HG02852 (cell line): Measurements from ENCODE around the gene OR5K2.

Experiments
- ATAC-seq: cut with Tn5 transposase; IDR thresholded peaks from one replicate; pipeline ENCODE4 v1.9.1; 2021; ENCODE audit warnings: mild to moderate bottlenecking, moderate library complexity; ENCODE audit not compliant: unreplicated experiment

The OR5K2 gene

DNA sequence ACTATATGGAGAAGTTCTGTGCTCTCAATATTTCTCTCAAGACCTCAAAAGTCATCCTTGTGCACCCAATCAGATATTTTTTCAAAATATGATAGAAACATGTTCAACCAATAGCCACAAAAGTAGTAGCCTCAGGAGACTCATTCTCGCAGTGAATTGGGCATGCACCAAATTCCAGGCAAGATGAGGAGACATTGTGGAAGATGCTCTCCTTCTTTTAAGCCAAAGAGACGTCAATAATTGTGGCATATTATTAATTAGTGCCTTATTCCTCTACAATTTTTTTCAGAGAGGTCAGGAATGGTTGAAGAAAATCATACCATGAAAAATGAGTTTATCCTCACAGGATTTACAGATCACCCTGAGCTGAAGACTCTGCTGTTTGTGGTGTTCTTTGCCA, at the start of gene OR5K2:
Gene OR5K2 (plus strand): TSS at position 301 of the 400 bp plus-strand sequence. CDS start 0 bp downstream, at position 301.
- ATAC-seq = no peak

DNA sequence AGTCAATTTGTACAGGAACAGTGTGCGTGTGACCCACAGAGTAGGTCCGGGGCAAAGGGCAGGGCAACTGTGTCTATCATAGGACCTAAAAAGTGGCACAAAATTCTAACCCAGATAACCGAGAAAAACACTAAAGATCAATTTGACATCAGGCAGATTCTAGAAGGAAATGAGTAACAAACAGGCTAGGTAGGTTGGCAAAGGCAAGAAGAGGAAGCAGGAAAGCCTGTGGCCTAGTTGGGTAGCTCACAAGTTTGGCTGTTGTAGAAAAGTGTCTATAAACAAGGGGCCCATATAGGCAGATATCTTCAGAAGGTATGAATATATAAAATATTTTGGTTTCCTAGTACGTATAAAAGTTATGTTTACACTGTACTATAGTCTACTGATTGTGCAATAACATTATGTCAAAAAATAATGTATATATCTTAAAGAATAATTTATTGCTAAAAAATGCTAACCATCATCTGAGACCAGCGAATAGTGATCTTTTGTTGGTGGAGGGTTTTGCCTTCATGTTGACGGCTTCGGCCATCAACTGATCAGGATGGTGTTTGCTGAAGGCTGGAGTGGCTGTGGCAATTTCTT, 47.8 kb upstream of the OR5K2 start:
- ATAC-seq = no peak

GRCh38 chr3:98450372-98450771, 47.1 kb upstream of the OR5K2 start:
- no peak for ATAC-seq

DNA sequence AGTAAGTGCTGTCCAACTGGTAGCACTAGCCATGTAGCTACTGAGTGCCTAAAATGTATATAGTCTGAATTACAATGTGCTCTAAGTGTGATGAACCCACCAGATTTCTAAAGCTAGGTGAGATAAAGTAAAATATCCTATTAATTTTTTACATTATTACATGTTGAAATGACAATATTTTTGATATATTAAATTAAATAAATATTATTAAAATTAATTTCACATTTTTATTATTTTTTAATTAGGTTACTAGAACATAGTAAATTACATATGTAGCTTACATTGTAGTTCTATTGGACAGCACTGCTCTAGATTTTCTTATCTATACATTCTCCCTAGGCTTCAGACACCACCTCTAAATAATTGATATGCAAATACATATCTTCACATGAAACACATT, 43.7 kb upstream of the OR5K2 start:
- no peak for ATAC-seq

DNA sequence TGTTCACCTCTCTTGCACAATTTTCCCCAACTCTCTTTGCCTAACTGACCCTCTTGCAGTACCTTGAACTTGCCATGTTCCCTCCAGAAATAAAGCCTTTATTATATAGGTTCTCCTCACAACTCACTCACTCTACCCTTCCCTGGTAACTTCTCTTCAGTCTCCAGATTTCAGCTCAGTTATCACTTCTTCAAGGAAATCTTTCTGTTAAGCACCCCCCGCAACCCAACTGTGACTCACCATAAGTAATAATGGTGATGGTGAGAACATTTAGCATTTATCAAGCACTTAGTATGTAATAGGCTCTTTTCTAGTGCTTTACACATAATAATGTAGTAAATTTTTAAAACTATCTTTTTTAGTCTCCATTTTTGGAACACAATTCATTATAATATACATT, 42.6 kb upstream of the OR5K2 start:
- ATAC-seq = no peak

- no peak for ATAC-seq
Measured at GRCh38 chr3:98457543-98457942, 39.9 kb upstream of the OR5K2 start.

DNA sequence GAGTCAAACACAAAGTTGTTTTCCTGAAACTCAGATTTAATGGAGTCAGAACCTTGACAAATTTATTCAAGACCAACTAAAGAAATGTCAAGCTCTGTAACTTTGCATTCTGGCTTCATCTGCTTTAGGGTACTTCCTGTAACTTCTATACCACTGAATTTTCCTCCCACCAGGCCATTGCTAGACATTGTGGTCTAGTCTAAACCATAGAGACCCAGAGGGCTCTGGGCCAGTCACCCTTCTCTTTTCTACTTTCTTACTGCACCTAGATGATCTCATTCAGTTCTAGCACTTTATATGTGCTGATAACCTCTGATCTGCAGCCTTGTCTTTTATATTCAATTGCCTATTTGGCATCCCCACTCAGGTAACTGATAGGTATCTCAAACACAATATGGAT, 37.3 kb upstream of the OR5K2 start:
- ATAC-seq = no peak

DNA sequence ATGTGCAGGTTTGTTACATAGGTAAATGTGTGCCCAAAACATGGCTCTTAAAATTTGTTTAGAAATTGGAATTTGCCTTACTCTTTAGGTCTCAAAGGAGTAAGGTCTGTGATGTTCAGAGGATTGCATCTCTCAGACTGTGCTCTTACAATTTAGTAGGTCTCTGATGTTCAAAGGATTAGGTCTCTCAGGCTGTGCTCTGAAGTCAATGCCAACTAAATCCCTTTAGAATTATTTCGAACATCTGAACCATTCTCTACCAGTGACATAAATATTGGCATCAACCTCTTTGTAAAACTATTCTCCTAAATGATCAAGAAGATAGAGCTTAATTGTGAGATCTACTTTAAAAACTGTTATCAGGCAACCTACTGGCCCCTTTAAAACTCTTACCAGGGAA, 34.6 kb upstream of the OR5K2 start, which contains the start of gene OR5K1:
Gene OR5K1 (plus strand): TSS at position 301 of the 400 bp plus-strand sequence. CDS start 6,376 bp downstream, outside the sequence.
- ATAC-seq = no peak

DNA sequence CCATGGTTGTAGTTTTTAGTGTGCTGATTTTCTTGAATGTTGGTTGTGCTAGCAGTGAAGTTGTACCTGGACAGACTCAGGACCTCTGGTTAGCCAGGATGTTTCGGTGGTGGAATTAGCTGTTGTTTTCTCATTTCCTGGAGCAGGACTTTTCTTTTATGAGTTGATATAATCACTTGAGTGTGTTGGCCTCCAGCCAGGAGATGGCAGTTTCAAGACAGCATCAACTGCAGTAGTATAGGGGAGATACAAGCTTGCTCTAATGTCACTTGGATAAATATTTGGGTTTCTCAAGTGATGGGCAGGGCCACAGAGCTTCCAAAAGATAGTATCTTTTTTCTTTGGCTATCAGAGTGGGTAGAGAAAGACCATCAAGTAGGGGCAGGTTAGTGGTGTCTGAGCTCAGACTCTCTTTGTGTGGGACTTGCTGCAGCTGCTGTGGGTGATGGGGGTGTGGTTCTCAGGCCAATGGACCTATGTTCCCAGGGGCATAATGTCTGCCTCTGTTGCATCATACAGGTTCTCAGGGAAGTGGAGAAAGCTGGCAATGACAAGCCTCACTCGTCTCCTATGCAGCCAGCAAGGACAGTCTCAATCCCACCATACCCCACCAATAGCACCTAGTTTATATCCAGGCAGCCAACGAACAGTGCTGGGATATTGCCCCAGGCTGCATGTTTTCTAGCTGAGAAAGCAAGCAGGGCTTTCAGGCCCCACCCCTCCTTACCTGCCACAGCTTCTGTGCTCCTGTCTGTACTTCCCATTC, 14.6 kb upstream of the OR5K2 start:
- ATAC-seq = no peak

- no peak for ATAC-seq
Measured at GRCh38 chr3:98483626-98484025, 13.9 kb upstream of the OR5K2 start.

DNA sequence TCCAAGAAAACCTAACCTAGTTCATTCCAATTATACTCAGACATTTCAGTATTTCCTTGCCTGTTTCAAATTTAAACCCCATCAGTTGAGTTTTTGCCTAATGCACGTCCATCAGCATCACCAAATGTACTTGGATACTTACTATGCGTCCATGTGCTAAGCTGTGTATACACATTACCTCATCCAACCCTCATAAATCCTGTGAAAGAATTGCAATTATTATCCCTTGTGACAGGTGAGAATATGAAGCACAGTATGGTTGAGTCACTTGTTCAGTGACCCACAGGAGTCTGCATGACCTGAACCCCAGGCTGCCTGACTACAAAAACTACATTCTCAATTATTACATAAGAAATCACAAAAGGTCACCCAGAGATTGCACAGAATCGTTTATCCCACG, 2.5 kb downstream of the OR5K2 start:
- no peak for ATAC-seq

DNA sequence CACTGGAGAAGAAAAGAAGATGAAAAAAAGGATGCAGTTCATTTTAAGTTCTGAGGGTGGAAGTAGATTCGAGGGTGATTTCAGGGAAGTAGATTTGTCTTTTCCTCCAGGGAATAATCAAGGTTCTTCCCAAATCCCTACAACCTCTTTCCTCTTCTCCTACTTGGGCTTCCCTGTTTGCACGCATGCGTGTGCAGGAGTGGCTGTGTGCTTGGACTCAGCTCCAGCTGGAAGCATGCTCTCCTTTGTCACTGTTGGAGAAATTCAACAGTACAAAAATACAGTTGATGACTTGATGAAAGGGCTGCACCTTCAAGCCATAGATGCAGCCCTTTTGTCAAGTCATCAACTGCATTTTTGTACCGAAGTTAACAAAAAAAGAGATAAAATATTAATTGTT, 3.8 kb downstream of the OR5K2 start:
- no peak for ATAC-seq

DNA sequence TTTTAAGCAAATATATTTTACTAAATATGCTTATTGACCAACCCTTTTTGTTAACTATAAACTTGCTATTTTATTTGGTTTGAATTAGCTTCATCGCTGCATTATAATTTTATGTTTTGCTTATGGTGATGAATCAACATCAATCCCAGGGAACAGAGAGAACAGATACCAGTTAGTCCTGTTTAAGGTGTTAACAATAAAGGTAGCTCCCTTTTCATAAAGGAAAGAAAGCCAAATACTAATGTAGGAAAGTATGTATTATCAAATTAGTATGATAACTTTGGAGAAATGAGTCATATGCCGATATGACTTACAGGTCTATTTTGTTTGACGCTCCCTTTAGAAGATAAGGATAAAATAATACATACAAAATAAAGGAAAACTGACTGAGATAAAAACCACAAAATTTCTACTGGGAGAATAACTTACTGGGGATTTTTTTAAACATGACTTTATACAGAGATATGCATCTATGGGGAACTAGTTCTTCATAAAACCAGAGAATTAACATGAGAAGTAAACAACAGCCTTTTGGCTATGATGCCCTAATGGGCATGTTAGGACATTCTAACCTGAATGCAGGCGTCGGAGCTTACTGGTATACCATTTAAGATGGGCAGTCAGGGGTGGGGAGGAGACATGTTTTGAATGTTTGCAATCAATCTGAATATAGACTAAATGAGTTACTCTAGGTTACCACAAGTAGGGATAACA, 4.5 kb downstream of the OR5K2 start:
- ATAC-seq = no peak

- no peak for ATAC-seq
Measured at GRCh38 chr3:98504539-98504938, 7.1 kb downstream of the OR5K2 start.

DNA sequence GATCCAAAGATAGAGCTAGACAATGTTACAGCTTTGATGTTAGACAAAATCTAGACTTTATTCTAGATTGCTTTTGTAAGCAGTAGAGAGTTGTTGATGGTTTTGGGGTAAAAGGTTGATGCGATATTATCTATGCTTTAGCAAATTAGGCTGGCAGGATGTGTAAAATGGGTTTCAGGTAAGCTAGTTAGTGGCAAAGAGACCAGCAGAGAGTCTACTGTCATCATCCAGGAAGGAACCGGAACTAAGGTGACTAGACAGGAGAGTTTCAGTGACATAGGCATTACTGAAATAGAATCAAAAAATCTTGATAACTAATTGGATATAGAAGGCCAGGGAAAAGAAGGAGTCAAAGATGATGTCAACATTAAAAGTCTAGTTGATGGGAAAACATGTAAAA, 11.1 kb downstream of the OR5K2 start:
- no peak for ATAC-seq

DNA sequence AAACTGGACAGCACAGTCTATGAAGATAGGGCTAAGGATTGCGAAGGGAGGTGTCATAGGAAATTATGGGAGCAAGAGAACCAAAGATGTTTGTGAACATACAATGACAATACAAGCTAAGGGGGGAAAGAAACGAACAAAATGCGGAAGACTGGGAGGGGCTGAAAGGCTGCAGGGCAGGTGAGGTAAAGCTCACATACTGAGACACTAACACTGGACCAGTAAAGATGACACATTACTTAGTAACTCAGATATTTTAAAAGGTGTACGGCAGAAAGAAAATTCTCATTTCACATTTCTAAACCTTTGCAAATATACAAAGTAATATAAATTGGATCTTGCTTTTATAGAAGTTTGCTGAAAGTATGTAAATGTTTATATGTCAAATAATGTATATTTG, 15.1 kb downstream of the OR5K2 start:
- no peak for ATAC-seq

DNA sequence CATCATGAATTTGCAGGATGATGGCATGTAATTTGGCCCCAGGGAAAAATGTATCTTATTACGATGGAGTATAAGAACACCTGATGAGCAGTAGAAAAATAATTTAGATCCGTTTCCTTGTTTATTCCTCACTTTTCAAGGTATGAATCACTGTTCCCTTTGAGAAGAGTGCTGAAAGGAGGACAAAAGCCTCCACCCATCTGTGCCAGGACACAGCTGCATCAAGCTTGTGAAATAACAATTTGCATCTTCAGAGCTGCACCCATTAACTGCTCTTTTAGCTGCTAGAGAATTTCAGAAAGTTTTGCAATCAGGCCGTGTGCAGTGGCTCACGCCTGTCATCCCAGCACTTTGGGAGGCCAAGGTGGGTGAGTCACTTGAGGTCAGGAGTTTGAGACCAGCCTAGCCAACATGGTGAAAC, 15.6 kb downstream of the OR5K2 start:
- no peak for ATAC-seq

DNA sequence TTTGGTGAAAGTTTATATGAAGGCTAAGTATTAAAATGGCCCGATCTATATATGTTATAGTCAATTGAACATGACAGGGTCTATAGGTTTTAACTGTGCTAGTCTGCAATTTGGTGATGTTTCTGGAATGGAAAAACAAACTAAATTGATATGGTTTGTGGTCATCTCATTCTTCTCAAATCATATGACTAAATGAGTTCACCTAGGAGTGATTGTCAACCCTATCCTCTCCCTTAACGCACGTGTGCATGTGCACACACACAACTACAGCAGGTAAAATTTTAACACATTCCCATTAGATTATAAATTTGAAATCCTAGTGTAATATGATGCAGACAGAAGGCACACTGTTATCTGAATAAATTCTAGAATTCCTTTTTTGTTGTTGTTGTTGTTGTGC, 16.3 kb downstream of the OR5K2 start:
- no peak for ATAC-seq

GRCh38 chr3:98514948-98515347, 17.5 kb downstream of the OR5K2 start:
- no peak for ATAC-seq

DNA sequence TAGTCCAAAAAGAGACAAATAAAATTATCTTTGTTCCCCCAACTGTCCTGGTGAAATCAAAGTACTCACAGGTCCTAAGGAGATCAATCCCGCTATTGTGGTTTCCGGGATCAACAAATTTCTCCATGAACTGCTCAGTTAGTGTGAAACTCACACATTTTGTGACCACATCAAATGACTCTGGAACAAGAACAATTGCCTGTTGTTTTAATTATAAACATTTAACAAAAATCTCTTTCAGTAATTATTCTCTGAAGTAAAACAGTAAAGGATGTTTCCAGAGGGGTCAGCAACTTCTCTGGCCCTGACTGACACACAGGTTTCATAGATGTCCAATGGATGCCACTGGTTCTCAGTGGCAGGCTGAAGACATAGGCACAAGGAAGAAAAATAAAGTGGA, 21.3 kb downstream of the OR5K2 start:
- ATAC-seq = no peak

DNA sequence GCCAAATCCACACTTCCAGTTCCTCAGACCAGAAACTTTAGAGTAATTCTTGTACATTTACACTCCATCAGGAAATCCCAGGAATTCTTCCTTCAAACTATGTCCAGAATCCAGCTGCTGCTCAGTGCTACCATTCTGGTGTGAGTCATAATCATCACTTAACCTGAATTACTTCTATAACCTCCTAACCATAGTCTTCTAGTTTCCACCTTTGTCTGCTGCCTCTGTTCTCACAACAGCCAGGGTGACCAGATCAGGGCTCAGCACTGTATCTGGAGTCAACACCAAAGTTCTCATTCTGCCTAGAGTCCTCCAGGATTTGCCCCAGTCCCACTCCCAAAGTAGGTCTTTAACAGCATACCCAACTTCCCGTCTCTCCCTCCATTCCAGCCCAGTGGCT, 21.9 kb downstream of the OR5K2 start:
- no peak for ATAC-seq
